ENCODE data around the gene VMP1. TPM values are rescaled to one million over a fixed set of nuclear protein-coding genes. Genes with fewer than 3 reads are reported as not detected.
"Not testable (repeated sequence)": the region's sequence is repeated elsewhere in the genome, so short reads cannot be mapped to it uniquely, and the experiment has no call there.

Gene VMP1
- total RNA-seq, 1 experiment from 2014 or later, result 107 TPM

GRCh38 chr17:59791603-59792457 lies 84.4 kb downstream of the VMP1 start:
- Histone ChIP-seq H3K4me3 (ENCODE audit: low read depth, low read length, poor library complexity, severe bottlenecking) (no peak overlapping the region), H3K36me3 (ENCODE audit: insufficient read depth, low read length, poor library complexity, severe bottlenecking) (no peaks in the 10 kb centered on the region), H3K4me1 (ENCODE audit: insufficient read depth, low read length, poor library complexity, severe bottlenecking) (peaks cover 30% of the 10 kb centered on the region), H3K27me3 (replicated peaks; ENCODE audit: insufficient read depth, low read depth, low read length, poor library complexity) (no peaks in the 10 kb centered on the region), H3K27ac (ENCODE audit: low read depth, low read length, poor library complexity, severe bottlenecking) (peak overlapping the region; percentile 57), H3K9me3 (ENCODE audit: low read depth, low read length, poor library complexity, severe bottlenecking) (no peaks in the 10 kb centered on the region)
- peak; percentile 63 for DNase-seq (ENCODE audit: low spot score)
- intact Hi-C loops (cut with micrococcal nuclease; ENCODE audit: unreplicated experiment), result no loop called here
- BruUV-seq (replicated peaks), result no TSS peak
- ChIA-PET CTCF (no interaction called here), POLR2A (ENCODE audit: low non-redundant PET) (no interaction called here)
- TF ChIP-seq CTCF (conservative IDR thresholded peaks at IDR 0.05; ENCODE audit: low read depth, low read length) (no peak), EZH2 (IDR thresholded peaks at IDR 0.05; ENCODE audit: borderline replicate concordance, low read depth, low read length, poor library complexity, severe bottlenecking) (no peak)

- POLR2A ChIA-PET (ENCODE audit: low non-redundant PET); H3K4me3 ChIP-seq (ENCODE audit: low read depth, low read length, poor library complexity, severe bottlenecking); H3K9me3 ChIP-seq (ENCODE audit: low read depth, low read length, poor library complexity, severe bottlenecking): not testable (repeated sequence)
These were observed 85.0 kb downstream of the VMP1 start for GRCh38 chr17:59792458-59792823.

GRCh38 chr17:59793205-59793604 lies 85.8 kb downstream of the VMP1 start:
- intact Hi-C loops (cut with micrococcal nuclease; ENCODE audit: unreplicated experiment), result no loop called here
- Histone ChIP-seq H3K27me3 (replicated peaks; ENCODE audit: insufficient read depth, low read depth, low read length, poor library complexity) (no peaks in the 10 kb centered on the region), H3K4me3 (ENCODE audit: low read depth, low read length, poor library complexity, severe bottlenecking) (no peak overlapping the region), H3K27ac (ENCODE audit: low read depth, low read length, poor library complexity, severe bottlenecking) (no peak overlapping the region), H3K9me3 (ENCODE audit: low read depth, low read length, poor library complexity, severe bottlenecking) (no peaks in the 10 kb centered on the region), H3K4me1 (ENCODE audit: insufficient read depth, low read length, poor library complexity, severe bottlenecking) (peaks cover 16% of the 10 kb centered on the region), H3K36me3 (ENCODE audit: insufficient read depth, low read length, poor library complexity, severe bottlenecking) (no peaks in the 10 kb centered on the region)
- TF ChIP-seq CTCF (conservative IDR thresholded peaks at IDR 0.05; ENCODE audit: low read depth, low read length), result no peak
- no peak for TF ChIP-seq EZH2 (IDR thresholded peaks at IDR 0.05; ENCODE audit: borderline replicate concordance, low read depth, low read length, poor library complexity, severe bottlenecking)
- BruUV-seq (replicated peaks), result no TSS peak
- no peak for DNase-seq (ENCODE audit: low spot score)
- ChIA-PET POLR2A (ENCODE audit: low non-redundant PET) (no interaction called here), CTCF (no interaction called here)

More at GRCh38 chr17:59792458-59792823, 85.0 kb downstream of the VMP1 start:
- H3K36me3 ChIP-seq (ENCODE audit: insufficient read depth, low read length, poor library complexity, severe bottlenecking); intact Hi-C loops (cut with micrococcal nuclease; ENCODE audit: unreplicated experiment); H3K27me3 ChIP-seq (replicated peaks; ENCODE audit: insufficient read depth, low read depth, low read length, poor library complexity); CTCF ChIA-PET; DNase-seq (ENCODE audit: low spot score); BruUV-seq (replicated peaks): not testable (repeated sequence)
- H3K4me1 ChIP-seq (ENCODE audit: insufficient read depth, low read length, poor library complexity, severe bottlenecking), result peaks cover 23% of the 10 kb centered on the region
- peak overlapping the region; percentile 57 for H3K27ac ChIP-seq (ENCODE audit: low read depth, low read length, poor library complexity, severe bottlenecking)

- no peak for DNase-seq (ENCODE audit: low spot score)
- CTCF ChIA-PET, result no interaction called here
- no TSS peak for BruUV-seq (replicated peaks)
- no peak overlapping the region for H3K4me3 ChIP-seq (ENCODE audit: low read depth, low read length, poor library complexity, severe bottlenecking)
- H3K27me3 ChIP-seq (replicated peaks; ENCODE audit: insufficient read depth, low read depth, low read length, poor library complexity), result no peaks in the 10 kb centered on the region
- peaks cover 11% of the 10 kb centered on the region for H3K4me1 ChIP-seq (ENCODE audit: insufficient read depth, low read length, poor library complexity, severe bottlenecking)
- H3K27ac ChIP-seq (ENCODE audit: low read depth, low read length, poor library complexity, severe bottlenecking), result no peak overlapping the region
- POLR2A ChIA-PET (ENCODE audit: low non-redundant PET), result no interaction called here
- H3K9me3 ChIP-seq (ENCODE audit: low read depth, low read length, poor library complexity, severe bottlenecking), result no peaks in the 10 kb centered on the region
- intact Hi-C loops (cut with micrococcal nuclease; ENCODE audit: unreplicated experiment), result no loop called here
- H3K36me3 ChIP-seq (ENCODE audit: insufficient read depth, low read length, poor library complexity, severe bottlenecking), result no peaks in the 10 kb centered on the region
- TF ChIP-seq CTCF (conservative IDR thresholded peaks at IDR 0.05; ENCODE audit: low read depth, low read length) (no peak), EZH2 (IDR thresholded peaks at IDR 0.05; ENCODE audit: borderline replicate concordance, low read depth, low read length, poor library complexity, severe bottlenecking) (no peak)
These were observed 88.7 kb downstream of the VMP1 start for GRCh38 chr17:59796138-59796537.

All from A673 (cell line).